ENCODE results near the gene EBF4. TPM values are rescaled to one million over a fixed set of nuclear protein-coding genes. Genes with fewer than 3 reads are reported as not detected.
A peak's percentile ranks its signal among the peaks of the same experiment; 100 is the strongest.

EBF4 gene
- total RNA-seq, 3 donors from 2014 or later: 1.6 to 22.0 (median 22.0) TPM

DNA sequence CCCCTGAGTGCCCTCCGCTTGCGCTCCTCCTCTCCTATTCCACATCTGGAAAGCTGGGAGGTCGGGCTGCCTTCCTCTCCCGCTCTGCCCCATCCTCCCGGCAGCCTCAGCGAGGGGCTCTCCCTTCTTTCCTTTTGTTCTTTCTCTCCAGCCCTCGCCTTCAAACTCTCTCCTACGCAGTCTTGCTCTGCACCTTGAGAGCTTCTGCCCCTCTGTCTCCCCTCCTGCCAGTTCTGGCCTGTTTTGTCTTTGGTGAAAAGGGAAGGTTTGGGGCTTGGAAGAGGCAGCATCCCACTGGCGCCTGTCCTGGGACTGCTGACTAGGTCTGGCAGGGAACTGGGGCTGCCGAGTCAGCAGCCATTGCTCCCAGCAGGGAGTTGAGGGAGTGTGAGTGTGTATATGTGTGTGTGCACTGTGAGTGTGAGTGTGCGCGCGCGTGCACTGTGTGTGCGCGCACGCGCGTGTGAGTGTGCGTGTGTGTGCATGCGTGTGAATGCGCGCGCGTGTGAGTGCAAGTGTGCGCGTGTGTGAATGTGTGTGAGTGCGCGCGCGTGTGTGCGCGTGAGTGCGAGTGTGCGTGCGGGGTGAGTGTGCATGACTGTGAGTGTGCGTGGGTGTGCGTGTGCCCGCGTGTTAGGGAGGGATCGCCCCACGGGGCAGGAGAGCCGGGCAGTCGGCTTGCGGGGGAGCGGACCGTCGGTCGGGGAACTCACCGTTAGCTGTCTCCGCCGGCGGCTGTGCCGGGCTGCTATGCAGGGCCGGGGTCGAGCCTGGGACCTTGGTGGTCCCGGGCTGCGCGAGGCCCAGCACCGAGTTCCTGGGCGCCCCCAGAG lies 107.3 kb downstream of the EBF4 start:
- intact Hi-C loops (cut with DNase I; ENCODE audit: low total_unique reads): no loop called here
- H3K4me1 ChIP-seq: no peaks in the 10 kb centered on the region
- peak overlapping the region; percentile 40 to 70 (median 48) for H3K4me3 ChIP-seq
- no peaks in the 10 kb centered on the region for H3K36me3 ChIP-seq
- peaks cover 0 to 10% of the 10 kb centered on the region in 2 donors for H3K27me3 ChIP-seq
- TF ChIP-seq POLR2A (IDR thresholded peaks at IDR 0.05): no peak
- no peak for TF ChIP-seq POLR2AphosphoS5 (IDR thresholded peaks at IDR 0.05)
- TF ChIP-seq CTCF (IDR thresholded peaks at IDR 0.05): no peak
- no peak for DNase-seq (ENCODE audit: low spot score in 2 of 2)
- peak overlapping the region in 1 of 2 donors; percentile 27 for H3K27ac ChIP-seq
- H3K9me3 ChIP-seq: no peaks in the 10 kb centered on the region

GRCh38 chr20:2800521-2801285 lies 108.1 kb downstream of the EBF4 start, which contains the start of gene CPXM1:
TSS of gene CPXM1 (minus strand) at chr20:2800627. CDS start at chr20:2800572, 55 bp downstream.
- peaks cover 0 to 18% of the 10 kb centered on the region in 2 donors for H3K27me3 ChIP-seq
- peak within 1 kb of the TSS; percentile 40 to 70 (median 48) for H3K4me3 ChIP-seq
- DNase-seq (ENCODE audit: low spot score in 2 of 2): no peak

DNA sequence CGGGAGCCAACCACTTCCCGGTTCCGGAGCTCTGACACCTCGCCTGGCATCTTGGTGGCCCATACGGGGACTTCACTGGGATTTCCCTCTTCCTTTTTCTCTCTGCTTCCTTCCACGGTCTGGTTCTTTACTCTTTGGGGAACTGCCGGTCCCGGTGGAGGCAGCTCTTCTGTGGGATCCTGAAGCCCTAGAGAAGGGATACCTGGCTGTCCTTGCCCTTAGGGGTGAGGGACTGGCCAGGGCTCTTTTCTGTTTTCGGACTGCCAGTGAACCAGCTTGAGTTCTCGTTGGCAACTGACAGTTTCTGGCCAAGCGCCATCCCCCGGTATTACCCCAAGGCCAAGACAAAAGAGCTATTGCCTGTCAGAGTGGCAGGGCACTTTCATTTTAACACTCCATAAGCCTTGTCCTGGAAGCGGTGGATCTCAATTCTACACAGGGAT lies 108.7 kb downstream of the EBF4 start:
- peak; percentile 41 to 75 for DNase-seq (ENCODE audit: low spot score in 2 of 2)
- H3K9me3 ChIP-seq: no peaks in the 10 kb centered on the region
- H3K4me1 ChIP-seq: no peaks in the 10 kb centered on the region
- peaks cover 0 to 24% of the 10 kb centered on the region in 2 donors for H3K27me3 ChIP-seq
- TF ChIP-seq POLR2AphosphoS5 (IDR thresholded peaks at IDR 0.05): no peak
- no peak for TF ChIP-seq CTCF (IDR thresholded peaks at IDR 0.05)
- TF ChIP-seq POLR2A (IDR thresholded peaks at IDR 0.05): no peak
- H3K36me3 ChIP-seq: no peaks in the 10 kb centered on the region
- peak overlapping the region in 2 of 3 donors; percentile 48 to 70 for H3K4me3 ChIP-seq
- intact Hi-C loops (cut with DNase I; ENCODE audit: low total_unique reads): no loop called here
- H3K27ac ChIP-seq: peak overlapping the region; percentile 18 to 27

More at GRCh38 chr20:2800521-2801285, 108.1 kb downstream of the EBF4 start, which contains the start of gene CPXM1:
- Histone ChIP-seq H3K4me1 (no peaks in the 10 kb centered on the region), H3K27ac (peak within 1 kb of the TSS; percentile 18 to 27), H3K36me3 (no peaks in the 10 kb centered on the region), H3K9me3 (no peaks in the 10 kb centered on the region)
- intact Hi-C loops (cut with DNase I; ENCODE audit: low total_unique reads): no loop called here
- TF ChIP-seq POLR2AphosphoS5 (IDR thresholded peaks at IDR 0.05) (no peak), POLR2A (IDR thresholded peaks at IDR 0.05) (no peak), CTCF (IDR thresholded peaks at IDR 0.05) (no peak)

DNA sequence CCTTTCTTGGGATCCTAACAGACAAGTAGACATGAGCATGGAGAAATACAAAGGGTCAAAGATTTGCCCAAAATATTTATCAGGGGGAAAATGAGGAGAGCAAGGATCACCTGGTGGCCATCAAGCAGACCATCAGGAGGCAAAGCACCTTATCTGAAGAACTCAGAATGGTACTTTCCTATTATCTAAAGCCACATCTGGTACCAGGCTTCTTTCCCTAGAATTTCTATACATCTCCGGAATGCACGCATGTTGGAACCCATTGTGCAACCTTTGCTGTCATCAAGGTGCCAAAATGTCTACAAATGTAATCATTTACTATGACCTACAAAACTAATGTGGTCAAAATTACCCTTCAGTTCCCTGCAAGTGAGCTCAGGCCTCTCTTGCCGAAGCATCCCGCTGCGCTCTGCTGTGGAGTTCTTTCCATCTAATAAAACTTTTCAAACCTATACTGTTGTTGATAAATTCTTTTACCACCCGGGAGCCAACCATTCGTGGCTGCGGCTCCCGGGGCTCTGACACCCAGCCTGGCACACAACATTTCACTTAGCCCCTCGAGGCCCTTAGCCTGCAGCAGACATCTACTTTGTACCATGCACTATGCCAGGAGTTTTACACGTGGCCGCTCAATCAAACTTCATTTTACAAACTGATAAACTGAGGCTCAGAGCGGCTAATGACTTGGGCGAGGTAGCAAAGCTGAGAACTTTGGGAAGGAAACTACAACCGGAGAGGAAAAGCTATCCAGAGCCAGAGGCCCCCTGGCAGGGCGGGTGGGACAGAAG lies 111.7 kb downstream of the EBF4 start:
- no peaks in the 10 kb centered on the region for H3K9me3 ChIP-seq
- no peak overlapping the region for H3K4me3 ChIP-seq
- intact Hi-C loops (cut with DNase I; ENCODE audit: low total_unique reads): no loop called here
- no peak for DNase-seq (ENCODE audit: low spot score in 2 of 2)
- H3K27me3 ChIP-seq: peaks cover 0 to 22% of the 10 kb centered on the region in 2 donors
- no peak for TF ChIP-seq CTCF (IDR thresholded peaks at IDR 0.05)
- no peak for TF ChIP-seq POLR2A (IDR thresholded peaks at IDR 0.05)
- TF ChIP-seq POLR2AphosphoS5 (IDR thresholded peaks at IDR 0.05): no peak
- H3K36me3 ChIP-seq: no peaks in the 10 kb centered on the region
- no peaks in the 10 kb centered on the region for H3K4me1 ChIP-seq
- H3K27ac ChIP-seq: no peak overlapping the region
